IMR-90 (cell line): ENCODE measurements around the gene IGF2. TPM values are rescaled to one million over a fixed set of nuclear protein-coding genes. Genes with fewer than 3 reads are reported as not detected.

Source experiments
- ATAC-seq: fragments of 200-7000 bp; cut with Tn5 transposase; 2 replicates; pipeline ENCODE4 v1.9.1; 2020; ENCODE audit warnings: low read depth, mild to moderate bottlenecking, moderate library complexity
- BruUV-seq: library from RNA; stranded (reverse); fragments of 400-500 nt; replicated peaks from 2 replicates; lab custom pipeline; 2021; lab: Mats Ljungman, UMichigan
- CTCF ChIA-PET: fragments of 300-600 bp; formaldehyde crosslinking; extraction: SDS; loops from one replicate; lab custom pipeline; 2021; ENCODE audit warnings: antibody characterized with exemption; lab: Yijun Ruan, JAX
- POLR2A ChIA-PET: fragments of 300-600 bp; sonication (Branson Sonifier 250); formaldehyde crosslinking; loops from one replicate; lab custom pipeline; 2022; ENCODE audit warnings: antibody characterized with exemption; ENCODE audit not compliant: unreplicated experiment; lab: Charles Lee
- DNase-seq: peaks from one replicate; pipeline ENCODE4 v3.0.0; 2013
- H2AFZ ChIP-seq: replicated peaks from 2 replicates; pipeline ENCODE3; 2013; ENCODE audit warnings: low read length, mild to moderate bottlenecking; ENCODE audit not compliant: poor library complexity
- H2AK5ac ChIP-seq: 2 replicates; pipeline ENCODE4 v1.6.1; 2013; ENCODE audit warnings: low read depth, low read length, inconsistent platforms
- H2AK9ac ChIP-seq: replicated peaks from 2 replicates; pipeline ENCODE3; 2013; ENCODE audit warnings: mild to moderate bottlenecking, low read depth, low read length, moderate library complexity; ENCODE audit not compliant: poor library complexity
- H2BK120ac ChIP-seq: 2 replicates; pipeline ENCODE4 v1.6.1; 2013; ENCODE audit warnings: low read depth, low read length, inconsistent platforms
- H2BK15ac ChIP-seq: 3 replicates; pipeline ENCODE4 v1.6.1; 2013; ENCODE audit warnings: low read depth, low read length, inconsistent platforms
- H2BK20ac ChIP-seq: 2 replicates; pipeline ENCODE4 v1.6.1; 2013; ENCODE audit warnings: low read depth, mild to moderate bottlenecking, inconsistent platforms, low read length, moderate library complexity
- H2BK5ac ChIP-seq: 2 replicates; pipeline ENCODE4 v1.6.1; 2013; ENCODE audit warnings: mild to moderate bottlenecking, low read depth, low read length, inconsistent platforms; ENCODE audit not compliant: poor library complexity, severe bottlenecking
- H3K14ac ChIP-seq: replicated peaks from 2 replicates; pipeline ENCODE4 v1.6.1; 2013; ENCODE audit warnings: low read depth, low read length, inconsistent platforms
- H3K18ac ChIP-seq: 2 replicates; pipeline ENCODE4 v1.6.1; 2013; ENCODE audit warnings: low read depth, low read length, control low read depth
- H3K23ac ChIP-seq: 2 replicates; pipeline ENCODE4 v1.6.1; 2013; ENCODE audit warnings: low read depth, low read length, inconsistent platforms
- H3K27ac ChIP-seq: 2 replicates; pipeline ENCODE4 v1.5.1; 2013; ENCODE audit warnings: mild to moderate bottlenecking, control low read depth, low read length; ENCODE audit not compliant: insufficient read depth
- H3K27me3 ChIP-seq: 2 replicates; pipeline ENCODE4 v1.6.1; 2013; ENCODE audit warnings: low read length; ENCODE audit not compliant: control insufficient read depth, insufficient read depth
- H3K36me3 ChIP-seq: 2 replicates; pipeline ENCODE4 v1.6.1; 2013; ENCODE audit warnings: low read length, mixed read lengths; ENCODE audit not compliant: control insufficient read depth, insufficient read depth
- H3K4ac ChIP-seq: 2 replicates; pipeline ENCODE4 v1.6.1; 2013; ENCODE audit warnings: low read depth, low read length, inconsistent platforms
- H3K4me1 ChIP-seq: 2 replicates; pipeline ENCODE4 v1.6.1; 2013; ENCODE audit warnings: low read length, mixed read lengths; ENCODE audit not compliant: control insufficient read depth, insufficient read depth
- H3K4me2 ChIP-seq: 2 replicates; pipeline ENCODE4 v1.6.1; 2013; ENCODE audit warnings: low read depth, mild to moderate bottlenecking, control low read depth, low read length, moderate library complexity
- H3K4me3 ChIP-seq: 2 replicates; pipeline ENCODE4 v1.5.1; 2013; ENCODE audit warnings: low read depth, mild to moderate bottlenecking, control low read depth, low read length, moderate library complexity; ENCODE audit not compliant: insufficient read depth
- H3K56ac ChIP-seq: 2 replicates; pipeline ENCODE4 v1.6.1; 2013; ENCODE audit warnings: low read length, inconsistent platforms; ENCODE audit not compliant: insufficient read depth; ENCODE audit errors: extremely low read depth
- H3K79me1 ChIP-seq, 2 experiments: 2 replicates each; pipeline ENCODE4 v1.6.1; 2013; ENCODE audit warnings: low read length in 2 of 2, inconsistent platforms in 1 of 2, low read depth in 1 of 2
- H3K9ac ChIP-seq: 2 replicates; pipeline ENCODE4 v1.6.1; 2013; ENCODE audit warnings: low read depth, low read length, control low read depth
- H3K9me1 ChIP-seq: 2 replicates; pipeline ENCODE4 v1.6.1; 2013; ENCODE audit warnings: low read length, inconsistent platforms; ENCODE audit not compliant: insufficient read depth
- H3K9me3 ChIP-seq: 2 replicates; pipeline ENCODE4 v1.6.1; 2013; ENCODE audit warnings: low read length; ENCODE audit not compliant: control insufficient read depth, insufficient read depth
- H4K20me1 ChIP-seq: 2 replicates; pipeline ENCODE4 v1.6.1; 2013; ENCODE audit warnings: low read length, inconsistent platforms; ENCODE audit not compliant: insufficient read depth
- H4K5ac ChIP-seq: 2 replicates; pipeline ENCODE4 v1.6.1; 2013; ENCODE audit warnings: mild to moderate bottlenecking, low read depth, low read length, control low read depth
- H4K8ac ChIP-seq, 2 experiments: 2 replicates each; pipeline ENCODE4 v1.6.1; 2013; ENCODE audit warnings: low read depth in 2 of 2, low read length in 2 of 2, control low read depth in 1 of 2, inconsistent platforms in 1 of 2
- H4K91ac ChIP-seq: 2 replicates; pipeline ENCODE4 v1.6.1; 2013; ENCODE audit warnings: low read depth, low read length, inconsistent platforms; ENCODE audit not compliant: insufficient read depth
- CEBPB ChIP-seq: IDR thresholded peaks from 2 replicates; pipeline ENCODE4 v1.6.1; 2012; ENCODE audit warnings: low read depth, low read length, improper control_type of control experiment
- CHD1 ChIP-seq: IDR thresholded peaks from 2 replicates; pipeline ENCODE4 v1.6.1; 2012; ENCODE audit warnings: low read depth, low read length, improper control_type of control experiment
- MAFK ChIP-seq: IDR thresholded peaks from 2 replicates; pipeline ENCODE4 v1.6.1; 2012; ENCODE audit warnings: low read depth, low read length, improper control_type of control experiment
- POLR2A ChIP-seq: IDR thresholded peaks from 2 replicates; pipeline ENCODE4 v1.6.1; 2012; ENCODE audit warnings: mild to moderate bottlenecking, low read depth, low read length
- RAD21 ChIP-seq: IDR thresholded peaks from 2 replicates; pipeline ENCODE4 v1.6.1; 2012; ENCODE audit warnings: low read length, improper control_type of control experiment
- RCOR1 ChIP-seq: IDR thresholded peaks from 2 replicates; pipeline ENCODE4 v1.6.1; 2012; ENCODE audit warnings: mild to moderate bottlenecking, low read length, improper control_type of control experiment; ENCODE audit not compliant: insufficient replicate concordance
- RFX5 ChIP-seq: IDR thresholded peaks from 2 replicates; pipeline ENCODE4 v1.8.0; 2012; ENCODE audit warnings: low read depth, mild to moderate bottlenecking, low read length, moderate library complexity
- WGBS, 2 experiments: methylation state at CpG; one replicate each; pipeline versions ENCODE4 v1.1.5 to v1.1.7; 2013; ENCODE audit warnings: missing lambda C conversion rate in 2 of 2; ENCODE audit not compliant: insufficient read length in 1 of 2; ENCODE audit errors: extremely low coverage in 2 of 2; 5-methylcytosine and 5-hydroxymethylcytosine counted together
- dilution Hi-C: fragments of 300-500 bp; cut with HindIII; formaldehyde crosslinking; loops from one replicate; pipeline ENCODE4 v1.14.3; 2018; ENCODE audit warnings: low sequenced_read_pairs; ENCODE audit not compliant: unreplicated experiment
- in situ Hi-C: fragments of 300-500 bp; cut with MboI; formaldehyde crosslinking; loops from 3 replicates; pipeline ENCODE4 v1.14.3; 2019; ENCODE audit warnings: low sequenced_read_pairs, inconsistent platforms, mixed read lengths
- intact Hi-C: fragments of 100-400 bp; cut with micrococcal nuclease; formaldehyde crosslinking; loops from 2 replicates; pipeline ENCODE4 v1.10.0; 2022
- polyA plus RNA-seq, 3 experiments: library from polyadenylated mRNA; depleted of rRNA; stranded (reverse); fragments of >200 nt; gene quantifications; 2 replicates each; pipeline ENCODE4 v1.2.3, GENCODE V29; 2012; ENCODE audit warnings: low replicate concordance in 1 of 3
- total RNA-seq: library from RNA; depleted of rRNA; stranded (reverse); fragments of >200 nt; gene quantifications from 2 replicates; pipeline ENCODE4 v1.2.3, GENCODE V29; 2012
- TF ChIP-seq, protein P1 (sequence below): fragments of 150-350 bp; IDR thresholded peaks from 2 replicates; pipeline ENCODE4 v1.6.1; 2016; ENCODE audit warnings: low read depth, mild to moderate bottlenecking, low read length, moderate library complexity, borderline replicate concordance
- TF ChIP-seq, protein P2 (sequence below): conservative IDR thresholded peaks from 2 replicates; pipeline ENCODE4 v1.5.1; 2012; ENCODE audit warnings: mild to moderate bottlenecking, low read depth, low read length, improper control_type of control experiment

IGF2 gene
- total and polyA plus RNA-seq, 2 of the 4 experiments (the other 2 are of a cell fraction) = 2.3 to 21.8 TPM

DNA sequence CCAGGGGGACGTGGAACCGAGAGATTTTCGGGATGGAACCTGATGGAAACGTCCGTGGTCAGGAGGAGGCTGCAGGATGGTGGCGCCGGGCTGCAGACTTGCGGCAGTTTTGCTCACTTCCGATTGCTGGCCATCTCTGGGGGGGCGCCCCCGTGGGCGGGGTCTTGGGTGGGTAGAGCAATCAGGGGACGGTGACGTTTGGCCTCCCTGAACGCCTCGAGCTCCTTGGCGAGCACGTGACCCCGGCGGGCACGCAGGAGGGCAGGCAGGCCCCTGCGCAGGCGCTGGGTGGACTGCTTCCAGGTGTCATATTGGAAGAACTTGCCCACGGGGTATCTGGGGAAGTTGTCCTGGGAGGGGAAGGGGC, 6.3 kb downstream of the IGF2 start (continued):
- TF ChIP-seq MAFK = no peak
- no peak for TF ChIP-seq RCOR1
- no peak for TF ChIP-seq RFX5

DNA sequence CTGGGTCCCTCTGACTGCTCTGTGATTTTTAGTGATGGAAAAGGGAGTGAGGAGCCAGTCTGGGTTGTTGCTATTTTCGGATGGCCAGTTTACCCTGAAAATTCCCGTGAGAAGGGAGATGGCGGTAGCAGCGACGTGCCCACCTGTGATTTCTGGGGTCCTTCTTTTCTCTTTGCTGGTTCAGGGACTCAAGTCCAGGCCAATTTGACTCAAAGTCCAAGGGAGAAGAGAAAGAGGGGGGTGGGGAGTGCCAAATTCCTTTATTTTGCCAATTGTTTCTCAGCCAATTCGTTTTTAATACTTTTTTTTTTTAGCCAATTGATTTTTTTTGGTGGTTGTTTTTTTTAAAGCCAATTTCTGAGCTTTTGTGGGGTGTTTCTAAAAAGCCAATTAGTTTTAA, 6.9 kb downstream of the IGF2 start:
- no peak overlapping the region for H3K14ac ChIP-seq
- H3K36me3 ChIP-seq = peaks cover 2% of the 10 kb centered on the region; the same call in 1 of the 2 replicates
- TF ChIP-seq CHD1 = no peak
- TF ChIP-seq CEBPB = no peak
- TF ChIP-seq, protein P1, sequence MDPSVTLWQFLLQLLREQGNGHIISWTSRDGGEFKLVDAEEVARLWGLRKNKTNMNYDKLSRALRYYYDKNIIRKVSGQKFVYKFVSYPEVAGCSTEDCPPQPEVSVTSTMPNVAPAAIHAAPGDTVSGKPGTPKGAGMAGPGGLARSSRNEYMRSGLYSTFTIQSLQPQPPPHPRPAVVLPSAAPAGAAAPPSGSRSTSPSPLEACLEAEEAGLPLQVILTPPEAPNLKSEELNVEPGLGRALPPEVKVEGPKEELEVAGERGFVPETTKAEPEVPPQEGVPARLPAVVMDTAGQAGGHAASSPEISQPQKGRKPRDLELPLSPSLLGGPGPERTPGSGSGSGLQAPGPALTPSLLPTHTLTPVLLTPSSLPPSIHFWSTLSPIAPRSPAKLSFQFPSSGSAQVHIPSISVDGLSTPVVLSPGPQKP = no peak
- no peak for TF ChIP-seq MAFK
- no peak for TF ChIP-seq POLR2A
- TF ChIP-seq, protein P2, sequence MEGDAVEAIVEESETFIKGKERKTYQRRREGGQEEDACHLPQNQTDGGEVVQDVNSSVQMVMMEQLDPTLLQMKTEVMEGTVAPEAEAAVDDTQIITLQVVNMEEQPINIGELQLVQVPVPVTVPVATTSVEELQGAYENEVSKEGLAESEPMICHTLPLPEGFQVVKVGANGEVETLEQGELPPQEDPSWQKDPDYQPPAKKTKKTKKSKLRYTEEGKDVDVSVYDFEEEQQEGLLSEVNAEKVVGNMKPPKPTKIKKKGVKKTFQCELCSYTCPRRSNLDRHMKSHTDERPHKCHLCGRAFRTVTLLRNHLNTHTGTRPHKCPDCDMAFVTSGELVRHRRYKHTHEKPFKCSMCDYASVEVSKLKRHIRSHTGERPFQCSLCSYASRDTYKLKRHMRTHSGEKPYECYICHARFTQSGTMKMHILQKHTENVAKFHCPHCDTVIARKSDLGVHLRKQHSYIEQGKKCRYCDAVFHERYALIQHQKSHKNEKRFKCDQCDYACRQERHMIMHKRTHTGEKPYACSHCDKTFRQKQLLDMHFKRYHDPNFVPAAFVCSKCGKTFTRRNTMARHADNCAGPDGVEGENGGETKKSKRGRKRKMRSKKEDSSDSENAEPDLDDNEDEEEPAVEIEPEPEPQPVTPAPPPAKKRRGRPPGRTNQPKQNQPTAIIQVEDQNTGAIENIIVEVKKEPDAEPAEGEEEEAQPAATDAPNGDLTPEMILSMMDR = no peak
- TF ChIP-seq RAD21 = no peak
- no peak for TF ChIP-seq RCOR1
- intact Hi-C loops (no loop called here), dilution Hi-C loops (no loop called here), in situ Hi-C loops (no loop called here)
- H3K27ac ChIP-seq = no peak overlapping the region
- no peak overlapping the region for H3K56ac ChIP-seq
- no peaks in the 10 kb centered on the region for H3K4me1 ChIP-seq
- H2AFZ ChIP-seq = no peak overlapping the region
- WGBS, 2 experiments = no CpG with 5 or more reads among the region's 6 CpGs
- no peak overlapping the region for H4K91ac ChIP-seq
- no peaks in the 10 kb centered on the region for H3K9me3 ChIP-seq
- H3K9ac ChIP-seq = no peak overlapping the region
- no peak overlapping the region for H3K23ac ChIP-seq
- H4K8ac ChIP-seq = no peak overlapping the region
- H4K5ac ChIP-seq = no peak overlapping the region
- H2BK15ac ChIP-seq = no peak overlapping the region
- ChIA-PET POLR2A (no interaction called here), CTCF (interaction anchor here (0.9 kb wide), 1 partner anchor 24 kb away, joined by 3 read pairs; no protein-coding TSS in a partner anchor)
- no peak overlapping the region for H2AK9ac ChIP-seq
- H2BK5ac ChIP-seq = no peak overlapping the region
- BruUV-seq = no TSS peak
- no peak overlapping the region for H2BK120ac ChIP-seq
- H2AK5ac ChIP-seq = no peak overlapping the region
- no peak overlapping the region for H3K4me2 ChIP-seq
- no peak for ATAC-seq
- no peak overlapping the region for H2BK20ac ChIP-seq
- H3K18ac ChIP-seq = no peak overlapping the region
- H3K27me3 ChIP-seq = peaks cover 20% of the 10 kb centered on the region; the same call in 1 of the 2 replicates
- peaks cover 0 to 9% of the 10 kb centered on the region in 2 experiments; a peak in 2 of 4 replicates for H3K79me1 ChIP-seq
- H3K9me1 ChIP-seq = peaks cover 7% of the 10 kb centered on the region
- H3K4ac ChIP-seq = no peak overlapping the region
- DNase-seq = no peak
- no peak overlapping the region for H3K4me3 ChIP-seq
- H4K20me1 ChIP-seq = peaks cover 26% of the 10 kb centered on the region
